ENCODE results near the gene AIG1. TPM values are rescaled to one million over a fixed set of nuclear protein-coding genes. Genes with fewer than 3 reads are reported as not detected.

The AIG1 gene
- total RNA-seq, 1 donor from 2014 or later: 29.6 TPM

DNA sequence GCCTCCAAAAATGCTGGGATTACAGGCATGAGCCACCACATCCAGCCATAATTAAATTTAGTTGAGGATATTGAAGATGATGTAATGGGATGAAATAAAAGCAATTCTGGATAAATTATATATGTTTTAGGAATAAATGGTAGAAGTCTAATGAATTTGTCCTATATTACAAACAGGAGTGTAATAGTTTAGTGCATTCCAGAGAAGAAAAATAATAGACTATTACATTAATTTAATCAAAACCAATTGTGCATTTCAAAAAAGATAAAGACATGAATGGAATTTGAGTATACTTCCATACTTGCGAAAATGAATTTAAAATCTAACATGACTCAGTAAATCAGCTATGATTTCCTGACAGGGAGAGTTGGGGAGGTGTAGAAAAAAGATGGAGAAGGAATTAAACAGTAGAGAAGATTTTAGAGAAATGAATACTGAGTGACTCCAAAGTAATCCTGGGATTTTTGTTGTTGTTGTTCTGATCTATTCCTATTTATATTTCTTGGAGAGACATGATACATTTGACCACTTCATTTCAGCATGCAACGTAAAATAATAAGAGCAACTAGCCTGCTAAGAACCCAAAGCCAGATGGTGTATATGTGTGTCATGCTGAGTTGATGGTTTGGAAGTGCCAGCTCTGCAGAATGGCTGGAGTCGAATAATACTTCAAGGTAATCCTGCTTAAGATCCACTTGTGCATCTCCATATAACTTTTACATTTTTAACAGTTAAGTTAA lies 67.4 kb downstream of the AIG1 start:
- Histone ChIP-seq H3K27ac (no peak overlapping the region), H3K27me3 (ENCODE audit: low read depth) (no peaks in the 10 kb centered on the region), H3K4me1 (no peaks in the 10 kb centered on the region), H3K9me3 (peaks cover 16% of the 10 kb centered on the region), H3K36me3 (no peaks in the 10 kb centered on the region), H3K4me3 (no peak overlapping the region)
- ATAC-seq: no peak
- intact Hi-C loops (cut with DNase I): no loop called here
- DNase-seq: no peak
- TF ChIP-seq CTCF (IDR thresholded peaks at IDR 0.05): no peak

DNA sequence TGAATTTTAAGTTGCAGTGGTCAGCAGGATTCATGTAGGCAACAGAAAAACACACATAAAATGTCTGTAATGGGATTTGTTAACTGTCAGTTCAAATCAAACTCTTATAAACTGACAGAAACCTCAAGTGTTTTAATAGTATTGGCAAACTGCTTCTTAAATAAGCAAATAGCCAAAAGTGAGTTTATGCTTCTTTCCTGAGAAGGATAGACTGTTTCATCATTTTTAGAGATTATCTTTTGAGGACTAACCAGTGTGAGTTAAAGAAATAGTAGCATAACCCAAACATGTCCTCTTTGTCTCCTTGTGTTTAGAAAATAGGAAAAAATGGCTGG lies 68.0 kb downstream of the AIG1 start:
- Histone ChIP-seq H3K27ac (no peak overlapping the region), H3K9me3 (peaks cover 16% of the 10 kb centered on the region), H3K4me3 (no peak overlapping the region), H3K4me1 (no peaks in the 10 kb centered on the region), H3K36me3 (no peaks in the 10 kb centered on the region), H3K27me3 (ENCODE audit: low read depth) (no peaks in the 10 kb centered on the region)
- DNase-seq: no peak
- intact Hi-C loops (cut with DNase I): no loop called here
- no peak for ATAC-seq
- TF ChIP-seq CTCF (IDR thresholded peaks at IDR 0.05): no peak

DNA sequence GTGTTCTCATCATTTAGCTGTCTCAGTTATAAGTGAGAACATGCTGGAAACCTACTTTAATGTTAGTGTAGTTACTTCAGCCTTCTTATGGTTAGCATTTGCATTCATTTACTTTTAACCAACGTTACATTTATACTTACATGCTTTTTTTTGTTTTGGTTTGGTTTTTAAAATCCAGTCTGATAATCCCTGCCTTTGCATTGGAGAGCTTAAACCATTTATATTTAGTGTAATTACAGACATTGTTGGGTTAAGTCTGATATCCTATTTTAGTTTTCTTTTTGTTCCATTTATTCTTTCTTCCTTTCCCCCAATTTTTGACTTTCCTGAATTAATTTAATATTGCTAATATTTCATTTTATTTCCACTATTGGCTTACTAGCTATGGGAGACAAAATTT lies 70.2 kb downstream of the AIG1 start:
- no peaks in the 10 kb centered on the region for H3K36me3 ChIP-seq
- no peak for ATAC-seq
- peaks cover 16% of the 10 kb centered on the region for H3K9me3 ChIP-seq
- H3K27me3 ChIP-seq (ENCODE audit: low read depth): no peaks in the 10 kb centered on the region
- DNase-seq: no peak
- H3K4me3 ChIP-seq: no peak overlapping the region
- intact Hi-C loops (cut with DNase I): no loop called here
- H3K27ac ChIP-seq: no peak overlapping the region
- no peak for TF ChIP-seq CTCF (IDR thresholded peaks at IDR 0.05)
- H3K4me1 ChIP-seq: no peaks in the 10 kb centered on the region

GRCh38 chr6:143135325-143135724 lies 74.6 kb downstream of the AIG1 start:
- Histone ChIP-seq H3K9me3 (peaks cover 13% of the 10 kb centered on the region), H3K4me1 (no peaks in the 10 kb centered on the region), H3K36me3 (peaks cover 3% of the 10 kb centered on the region), H3K4me3 (no peak overlapping the region), H3K27ac (no peak overlapping the region), H3K27me3 (ENCODE audit: low read depth) (no peaks in the 10 kb centered on the region)
- no peak for ATAC-seq
- intact Hi-C loops (cut with DNase I): no loop called here
- DNase-seq: no peak
- TF ChIP-seq CTCF (IDR thresholded peaks at IDR 0.05): no peak

GRCh38 chr6:143135797-143136561 lies 75.3 kb downstream of the AIG1 start:
- Histone ChIP-seq H3K27ac (no peak overlapping the region), H3K36me3 (peaks cover 9% of the 10 kb centered on the region), H3K27me3 (ENCODE audit: low read depth) (no peaks in the 10 kb centered on the region), H3K4me1 (no peaks in the 10 kb centered on the region), H3K9me3 (peaks cover 7% of the 10 kb centered on the region), H3K4me3 (no peak overlapping the region)
- intact Hi-C loops (cut with DNase I): no loop called here
- no peak for TF ChIP-seq CTCF (IDR thresholded peaks at IDR 0.05)
- ATAC-seq: no peak
- no peak for DNase-seq

Measured in lower lobe of right lung (tissue), 2 donors.